Measurements from ENCODE around the gene SLCO3A1. TPM values are rescaled to one million over a fixed set of nuclear protein-coding genes. Genes with fewer than 3 reads are reported as not detected.
"Not testable (repeated sequence)": the region's sequence is repeated elsewhere in the genome, so short reads cannot be mapped to it uniquely, and the experiment has no call there.

SLCO3A1 gene
- polyA plus RNA-seq, 3 donors: 3.5 to 17.9 (median 10.3) TPM

GRCh38 chr15:92059036-92059970, 205.8 kb downstream of the SLCO3A1 start:
- no peak overlapping the region for H3K27ac ChIP-seq (ENCODE audit: low read depth, low read length)
- WGBS, 3 donors: 68 to 91% (median 90%) methylated on average over 15 of the region's 15 CpGs

GRCh38 chr15:92059971-92060311, 206.4 kb downstream of the SLCO3A1 start:
- 56 to 58% (median 57%) methylated on average over 3 of the region's 3 CpGs for whole genome bisulfite sequencing, 3 donors
- not testable (repeated sequence) for H3K27ac ChIP-seq (ENCODE audit: low read depth, low read length)

- WGBS, 3 donors: 86 to 92% (median 88%) methylated on average over 7 of the region's 7 CpGs
- no peak overlapping the region for H3K27ac ChIP-seq (ENCODE audit: low read depth, low read length)
These were observed 208.1 kb downstream of the SLCO3A1 start for GRCh38 chr15:92061511-92062195.

GRCh38 chr15:92062505-92062904, 209.0 kb downstream of the SLCO3A1 start:
- 92 to 97% (median 93%) methylated on average over 5 of the region's 5 CpGs for WGBS, 3 donors
- no peak overlapping the region for H3K27ac ChIP-seq (ENCODE audit: low read depth, low read length)

- WGBS, 3 donors: 69 to 74% (median 70%) methylated on average over 7 of the region's 7 CpGs
- no peak overlapping the region for H3K27ac ChIP-seq (ENCODE audit: low read depth, low read length)
These were observed 214.6 kb downstream of the SLCO3A1 start for GRCh38 chr15:92068121-92068520.

GRCh38 chr15:92069308-92070250, 216.1 kb downstream of the SLCO3A1 start:
- 31 to 56% (median 34%) methylated on average over 20 of the region's 20 CpGs for WGBS, 3 donors
- no peak overlapping the region for H3K27ac ChIP-seq (ENCODE audit: low read depth, low read length)

- H3K27ac ChIP-seq (ENCODE audit: low read depth, low read length): not testable (repeated sequence)
- WGBS, 3 donors: 88 to 94% (median 93%) methylated on average over 8 of the region's 8 CpGs
These were observed 216.7 kb downstream of the SLCO3A1 start for GRCh38 chr15:92070251-92070650.

GRCh38 chr15:92071045-92071634, 217.6 kb downstream of the SLCO3A1 start:
- 58 to 63% (median 59%) methylated on average over 12 of the region's 12 CpGs for WGBS, 3 donors
- no peak overlapping the region for H3K27ac ChIP-seq (ENCODE audit: low read depth, low read length)

- WGBS, 3 donors: 77 to 81% (median 79%) methylated on average over 9 of the region's 9 CpGs
- H3K27ac ChIP-seq (ENCODE audit: low read depth, low read length): no peak overlapping the region
These were observed 219.7 kb downstream of the SLCO3A1 start for GRCh38 chr15:92073044-92073785.

GRCh38 chr15:92074101-92074500, 220.6 kb downstream of the SLCO3A1 start:
- H3K27ac ChIP-seq (ENCODE audit: low read depth, low read length): no peak overlapping the region
- WGBS, 3 donors: 65 to 73% (median 71%) methylated on average over 4 of the region's 4 CpGs

- WGBS, 3 donors: 12 to 28% (median 13%) methylated on average over 5 of the region's 5 CpGs
- no peak overlapping the region for H3K27ac ChIP-seq (ENCODE audit: low read depth, low read length)
These were observed 221.1 kb downstream of the SLCO3A1 start for GRCh38 chr15:92074646-92075045.

GRCh38 chr15:92075764-92076163, 222.3 kb downstream of the SLCO3A1 start:
- no peak overlapping the region for H3K27ac ChIP-seq (ENCODE audit: low read depth, low read length)
- 56 to 71% (median 69%) methylated on average over 7 of the region's 7 CpGs for WGBS, 3 donors

GRCh38 chr15:92076541-92076940, 223.0 kb downstream of the SLCO3A1 start:
- no peak overlapping the region for H3K27ac ChIP-seq (ENCODE audit: low read depth, low read length)
- 71 to 90% (median 90%) methylated on average over 8 of the region's 8 CpGs for WGBS, 3 donors

- no peak overlapping the region for H3K27ac ChIP-seq (ENCODE audit: low read depth, low read length)
- 38 to 56% (median 56%) methylated on average over 13 of the region's 13 CpGs for WGBS, 3 donors
These were observed 224.0 kb downstream of the SLCO3A1 start for GRCh38 chr15:92077353-92078085.

GRCh38 chr15:92078270-92078669, 224.8 kb downstream of the SLCO3A1 start:
- 91 to 97% (median 95%) methylated on average over 6 of the region's 6 CpGs for WGBS, 3 donors
- no peak overlapping the region for H3K27ac ChIP-seq (ENCODE audit: low read depth, low read length)

GRCh38 chr15:92079047-92079446, 225.5 kb downstream of the SLCO3A1 start:
- WGBS, 3 donors: 68 to 87% (median 83%) methylated on average over 3 of the region's 3 CpGs
- H3K27ac ChIP-seq (ENCODE audit: low read depth, low read length): no peak overlapping the region

Measured in adipose tissue (tissue), 3 donors.